DND-41 (cell line): ENCODE data around the gene SH3TC2.

Source experiments
- ATAC-seq: fragments of 200-7000 bp; cut with Tn5 transposase; 3 replicates; pipeline ENCODE4 v1.9.1; 2021; ENCODE audit warnings: low read depth; ENCODE audit not compliant: insufficient read depth
- DNase-seq: peaks from one replicate; pipeline ENCODE4 v3.0.0-alpha.2; 2020
- H2AFZ ChIP-seq: 2 replicates; pipeline ENCODE4 v1.6.0; 2012; ENCODE audit warnings: low read depth, low read length
- H3K27ac ChIP-seq: 2 replicates; pipeline ENCODE4 v1.5.1; 2012; ENCODE audit warnings: low read length, inconsistent platforms
- H3K27me3 ChIP-seq: fragments of 200-600 bp; sonication (generic); 2 replicates; pipeline ENCODE4 v1.6.0; 2012; ENCODE audit warnings: low read length, mild to moderate bottlenecking, inconsistent platforms; ENCODE audit not compliant: insufficient read depth, poor library complexity
- H3K36me3 ChIP-seq: 2 replicates; pipeline ENCODE4 v1.5.1; 2012; ENCODE audit warnings: low read length, inconsistent platforms; ENCODE audit not compliant: insufficient read depth
- H3K4me1 ChIP-seq: 2 replicates; pipeline ENCODE4 v1.5.1; 2012; ENCODE audit warnings: mild to moderate bottlenecking, low read length; ENCODE audit not compliant: insufficient read depth
- H3K4me2 ChIP-seq: 2 replicates; pipeline ENCODE4 v1.6.0; 2012; ENCODE audit warnings: mild to moderate bottlenecking, moderate library complexity, low read length, inconsistent platforms; ENCODE audit not compliant: insufficient read depth
- H3K4me3 ChIP-seq, 2 experiments: fragments of 200-600 bp in 1 of 2; shearing (Covaris generic) in 1 of 2; 2 replicates each; pipeline ENCODE4 v1.5.1; 2012 to 2016; ENCODE audit warnings: inconsistent platforms in 2 of 2, low read length in 2 of 2, mild to moderate bottlenecking in 2 of 2, low read depth in 1 of 2, moderate library complexity in 1 of 2
- H3K79me2 ChIP-seq: 2 replicates; pipeline ENCODE4 v1.6.0; 2012; ENCODE audit warnings: low read length, inconsistent platforms; ENCODE audit not compliant: insufficient read depth
- H3K9ac ChIP-seq: 2 replicates; pipeline ENCODE4 v1.6.0; 2012; ENCODE audit warnings: low read depth, mild to moderate bottlenecking, inconsistent platforms, low read length, moderate library complexity
- H3K9me3 ChIP-seq: 2 replicates; pipeline ENCODE4 v1.5.1; 2012; ENCODE audit warnings: low read length, moderate library complexity, mild to moderate bottlenecking, inconsistent platforms; ENCODE audit not compliant: insufficient read depth, severe bottlenecking
- H4K20me1 ChIP-seq: 2 replicates; pipeline ENCODE4 v1.6.0; 2012; ENCODE audit warnings: low read length; ENCODE audit not compliant: insufficient read depth
- EZH2 ChIP-seq: IDR thresholded peaks from 3 replicates; pipeline ENCODE4 v1.6.1; 2012; ENCODE audit warnings: borderline replicate concordance, low read depth, mild to moderate bottlenecking, moderate library complexity, low read length, inconsistent platforms; ENCODE audit not compliant: severe bottlenecking
- TF ChIP-seq, protein P1 (sequence below): IDR thresholded peaks from 2 replicates; pipeline ENCODE4 v1.5.1; 2012; ENCODE audit warnings: borderline replicate concordance, low read length, moderate library complexity, mild to moderate bottlenecking; ENCODE audit not compliant: poor library complexity, severe bottlenecking; ENCODE audit errors: extremely low read depth

SH3TC2 gene

DNA sequence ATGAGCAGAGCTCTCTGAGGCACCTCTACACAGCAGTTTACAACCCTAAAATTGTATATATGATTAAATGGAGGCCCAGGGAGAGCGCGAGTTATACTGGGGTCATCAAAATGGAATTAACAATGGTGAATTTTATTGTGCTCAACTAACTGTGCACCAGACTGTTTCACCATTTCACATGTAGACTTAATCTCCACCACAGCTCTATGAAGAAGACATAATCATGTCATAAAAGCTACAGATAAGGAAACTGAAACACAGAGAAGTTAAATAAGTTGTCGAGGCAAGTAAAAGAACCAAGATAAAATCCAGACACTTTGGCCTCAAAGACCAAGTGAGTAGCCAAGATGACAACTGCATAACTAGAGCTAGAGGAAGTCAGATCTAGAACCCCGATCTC lies 1.5 kb downstream of the SH3TC2 start:
- Histone ChIP-seq H3K9me3 (no peaks in the 10 kb centered on the region), H3K4me1 (no peaks in the 10 kb centered on the region), H2AFZ (no peak overlapping the region), H4K20me1 (no peaks in the 10 kb centered on the region), H3K36me3 (no peaks in the 10 kb centered on the region), H3K79me2 (no peaks in the 10 kb centered on the region), H3K4me2 (no peak overlapping the region), H3K27ac (no peak overlapping the region), H3K27me3 (peaks cover 4% of the 10 kb centered on the region), H3K9ac (no peak overlapping the region), H3K4me3 (no peak overlapping the region)
- ATAC-seq (no peak), DNase-seq (no peak)
- TF ChIP-seq EZH2, result no peak
- TF ChIP-seq, protein P1, sequence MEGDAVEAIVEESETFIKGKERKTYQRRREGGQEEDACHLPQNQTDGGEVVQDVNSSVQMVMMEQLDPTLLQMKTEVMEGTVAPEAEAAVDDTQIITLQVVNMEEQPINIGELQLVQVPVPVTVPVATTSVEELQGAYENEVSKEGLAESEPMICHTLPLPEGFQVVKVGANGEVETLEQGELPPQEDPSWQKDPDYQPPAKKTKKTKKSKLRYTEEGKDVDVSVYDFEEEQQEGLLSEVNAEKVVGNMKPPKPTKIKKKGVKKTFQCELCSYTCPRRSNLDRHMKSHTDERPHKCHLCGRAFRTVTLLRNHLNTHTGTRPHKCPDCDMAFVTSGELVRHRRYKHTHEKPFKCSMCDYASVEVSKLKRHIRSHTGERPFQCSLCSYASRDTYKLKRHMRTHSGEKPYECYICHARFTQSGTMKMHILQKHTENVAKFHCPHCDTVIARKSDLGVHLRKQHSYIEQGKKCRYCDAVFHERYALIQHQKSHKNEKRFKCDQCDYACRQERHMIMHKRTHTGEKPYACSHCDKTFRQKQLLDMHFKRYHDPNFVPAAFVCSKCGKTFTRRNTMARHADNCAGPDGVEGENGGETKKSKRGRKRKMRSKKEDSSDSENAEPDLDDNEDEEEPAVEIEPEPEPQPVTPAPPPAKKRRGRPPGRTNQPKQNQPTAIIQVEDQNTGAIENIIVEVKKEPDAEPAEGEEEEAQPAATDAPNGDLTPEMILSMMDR, result no peak

DNA sequence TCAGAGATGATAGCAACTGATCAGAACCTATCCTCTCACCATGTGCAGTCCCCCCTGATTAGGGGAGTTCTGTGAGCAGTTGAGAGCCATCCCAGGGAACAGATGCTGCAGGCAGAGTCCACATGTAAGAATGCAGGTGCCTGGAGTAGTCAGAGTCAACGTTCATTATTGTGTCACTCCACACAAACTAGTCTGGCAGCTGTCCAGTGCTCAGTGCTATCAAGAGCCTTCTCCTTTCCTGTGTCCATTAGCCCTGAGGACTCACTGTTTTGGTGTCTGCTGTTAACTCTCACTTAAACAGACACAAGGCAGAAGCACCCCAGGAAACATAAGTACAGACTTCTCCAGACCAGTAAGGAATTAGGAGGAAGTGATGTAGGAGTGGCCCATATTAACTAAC lies 2.5 kb downstream of the SH3TC2 start:
- ATAC-seq, result no peak
- Histone ChIP-seq H3K27ac (no peak overlapping the region), H3K4me3 (no peak overlapping the region), H3K9ac (no peak overlapping the region), H3K36me3 (no peaks in the 10 kb centered on the region), H3K27me3 (peaks cover 4% of the 10 kb centered on the region), H3K9me3 (no peaks in the 10 kb centered on the region), H3K4me1 (no peaks in the 10 kb centered on the region), H2AFZ (no peak overlapping the region), H3K4me2 (no peak overlapping the region), H4K20me1 (no peaks in the 10 kb centered on the region), H3K79me2 (no peaks in the 10 kb centered on the region)
- DNase-seq, result no peak
- TF ChIP-seq, protein P1, result no peak
- TF ChIP-seq EZH2, result no peak

DNA sequence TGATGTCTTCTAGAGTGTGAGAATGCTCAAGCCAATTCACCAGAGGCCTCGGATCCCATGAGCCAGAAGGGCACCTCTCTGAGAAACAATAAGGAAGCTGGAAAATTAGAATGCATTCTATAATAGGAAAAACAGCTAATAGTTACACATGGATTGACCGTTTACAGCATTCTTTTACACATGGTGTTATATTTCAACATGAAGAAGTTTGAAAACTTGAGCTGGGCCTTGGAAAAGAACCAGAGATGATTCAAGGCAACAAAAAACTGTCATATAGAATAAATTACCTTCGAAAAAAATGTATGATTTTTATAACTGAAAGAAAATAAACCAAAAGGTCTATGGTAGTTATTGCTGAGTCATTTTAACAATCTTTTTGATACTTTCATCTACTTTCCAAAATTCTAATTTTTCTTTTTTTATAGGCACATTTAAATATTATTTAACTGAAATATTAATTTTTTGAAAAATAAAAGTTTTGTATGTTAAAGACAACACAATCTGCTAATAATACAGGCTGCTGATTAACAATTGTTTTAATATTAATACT lies 6.2 kb downstream of the SH3TC2 start:
- Histone ChIP-seq H3K4me1 (no peaks in the 10 kb centered on the region), H3K27ac (no peak overlapping the region), H3K9ac (no peak overlapping the region), H4K20me1 (no peaks in the 10 kb centered on the region), H3K27me3 (peaks cover 4% of the 10 kb centered on the region), H3K36me3 (no peaks in the 10 kb centered on the region), H3K4me3 (no peak overlapping the region), H3K79me2 (no peaks in the 10 kb centered on the region), H2AFZ (no peak overlapping the region), H3K9me3 (no peaks in the 10 kb centered on the region), H3K4me2 (no peak overlapping the region)
- DNase-seq (no peak), ATAC-seq (no peak)
- TF ChIP-seq EZH2, result no peak
- TF ChIP-seq, protein P1, result no peak

DNA sequence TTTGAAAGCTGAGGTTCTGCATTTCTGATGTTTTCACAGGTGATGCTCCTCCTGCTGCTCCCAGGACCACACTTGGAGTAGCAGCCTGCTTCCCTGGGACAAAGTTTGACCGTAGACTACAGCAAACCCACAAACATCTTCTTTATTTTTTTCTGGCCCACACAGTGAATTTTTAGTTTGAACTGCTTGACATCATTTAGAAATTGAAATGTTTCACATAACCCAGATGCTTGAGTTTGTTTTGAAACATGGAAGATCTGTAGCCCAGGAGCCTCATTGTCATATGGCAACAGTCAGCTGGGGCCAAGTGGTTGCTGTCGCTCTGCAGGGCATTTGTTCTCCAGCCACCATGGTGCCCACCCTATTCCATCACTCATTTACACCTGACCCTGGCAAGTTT lies 8.4 kb downstream of the SH3TC2 start:
- no peaks in the 10 kb centered on the region for H3K36me3 ChIP-seq
- H3K4me3 ChIP-seq, result no peak overlapping the region
- TF ChIP-seq, protein P1, result no peak
- no peak for TF ChIP-seq EZH2
- no peak overlapping the region for H3K9ac ChIP-seq
- ATAC-seq (no peak), DNase-seq (no peak)
- H3K79me2 ChIP-seq, result no peaks in the 10 kb centered on the region
- H4K20me1 ChIP-seq, result no peaks in the 10 kb centered on the region
- H3K27ac ChIP-seq, result no peak overlapping the region
- no peak overlapping the region for H3K4me2 ChIP-seq
- no peak overlapping the region for H2AFZ ChIP-seq
- no peaks in the 10 kb centered on the region for H3K4me1 ChIP-seq
- H3K27me3 ChIP-seq, result peaks cover 3% of the 10 kb centered on the region
- no peaks in the 10 kb centered on the region for H3K9me3 ChIP-seq
